ENCODE results near the gene CFAP68.

- TF ChIP-seq ZNF518A (tag by site-specific recombination; conservative IDR thresholded peaks at IDR 0.05; ENCODE audit: low read depth) (no peak), ZBTB1 (tag by site-specific recombination; IDR thresholded peaks at IDR 0.05) (no peak), CTCF (tag by site-specific recombination; IDR thresholded peaks at IDR 0.05) (no peak)
Observed at GRCh38 chr11:111925953-111926352, 46.6 kb downstream of the CFAP68 start.
